HepG2 (cell line): Measurements from ENCODE around the gene C12orf56. TPM values are rescaled to one million over a fixed set of nuclear protein-coding genes. Genes with fewer than 3 reads are reported as not detected.

Experiments
- ATAC-seq: fragments of 200-7000 bp; cut with Tn5 transposase; 3 replicates; pipeline ENCODE4 v1.9.1; 2020; ENCODE audit warnings: mild to moderate bottlenecking, moderate library complexity
- BruUV-seq: library from RNA; stranded (reverse); fragments of 400-500 nt; replicated peaks from 2 replicates; lab custom pipeline; 2021; lab: Mats Ljungman, UMichigan
- CTCF ChIA-PET: fragments of 300-600 bp; formaldehyde crosslinking; extraction: SDS; loops from one replicate; lab custom pipeline; 2021; ENCODE audit warnings: low total read pairs, inconsistent platforms, low intra/inter-chr PET ratio; lab: Yijun Ruan, JAX
- POLR2A ChIA-PET: fragments of 350-600 bp; sonication (Branson Sonifier 250); formaldehyde crosslinking; loops from one replicate; lab custom pipeline; 2020; ENCODE audit warnings: antibody characterized with exemption, inconsistent platforms; lab: Yijun Ruan, JAX
- DNase-seq: peaks from one replicate; pipeline ENCODE4 v3.0.0-alpha.2; 2015; ENCODE audit warnings: low spot score
- FAIRE-seq: peaks from 3 replicates; lab custom pipeline; 2011; peaks lifted over from hg19 to GRCh38; lab: Jason Lieb, UNC
- H2AFZ ChIP-seq: one replicate; pipeline ENCODE4 v1.6.1; 2011; ENCODE audit warnings: low read length, inconsistent platforms
- H3K27ac ChIP-seq: fragments of 300-600 bp; 3 replicates; pipeline ENCODE4 v1.8.0; 2011; ENCODE audit warnings: mixed run types, mild to moderate bottlenecking, mixed read lengths, low read length, inconsistent platforms; ENCODE audit not compliant: insufficient read depth; ENCODE audit errors: extremely low read length
- H3K27me3 ChIP-seq, 2 experiments: fragments of 200-600 bp in 1 of 2; 2 replicates in 1 of 2; 3 replicates in 1 of 2; pipeline versions ENCODE4 v1.6.0 to v1.8.0; 2011; ENCODE audit warnings: low read length in 2 of 2, mild to moderate bottlenecking in 2 of 2, moderate library complexity in 2 of 2, inconsistent platforms in 1 of 2; ENCODE audit not compliant: insufficient read depth in 2 of 2, control insufficient read depth in 1 of 2
- H3K36me3 ChIP-seq, 2 experiments: fragments of 200-600 bp in 1 of 2; replicated peaks in 1 of 2; 2 replicates in 1 of 2; 3 replicates in 1 of 2; pipeline versions ENCODE4 v1.5.1 to v1.8.0; 2011; ENCODE audit warnings: low read length in 2 of 2, inconsistent platforms in 1 of 2; ENCODE audit not compliant: insufficient read depth in 2 of 2, control insufficient read depth in 1 of 2
- H3K4me1 ChIP-seq: 2 replicates; pipeline ENCODE4 v1.5.1; 2012; ENCODE audit warnings: low read length, inconsistent platforms; ENCODE audit not compliant: insufficient read depth
- H3K4me2 ChIP-seq: 2 replicates; pipeline ENCODE4 v1.6.0; 2011; ENCODE audit warnings: low read depth, low read length, inconsistent platforms
- H3K4me3 ChIP-seq, 3 experiments: fragments of 200-600 bp in 1 of 3; sonication (generic), shearing (Covaris generic) in 1 of 3; replicated peaks in 1 of 3; 2 replicates each; pipeline ENCODE4 v1.5.1; 2011 to 2016; ENCODE audit warnings: low read length in 3 of 3, inconsistent platforms in 2 of 3, low read depth in 2 of 3, mild to moderate bottlenecking in 2 of 3, control low read depth in 1 of 3, mixed read lengths in 1 of 3; ENCODE audit not compliant: insufficient read depth in 1 of 3
- H3K79me2 ChIP-seq: one replicate; pipeline ENCODE4 v1.6.1; 2011; ENCODE audit warnings: low read length, inconsistent platforms; ENCODE audit not compliant: insufficient read depth
- H3K9ac ChIP-seq: 2 replicates; pipeline ENCODE4 v1.6.0; 2011; ENCODE audit warnings: mild to moderate bottlenecking, low read depth, low read length, inconsistent platforms; ENCODE audit not compliant: insufficient read depth
- H3K9me3 ChIP-seq: 2 replicates; pipeline ENCODE4 v1.5.1; 2012; ENCODE audit warnings: mild to moderate bottlenecking, low read length
- H4K20me1 ChIP-seq: 2 replicates; pipeline ENCODE4 v1.6.0; 2011; ENCODE audit warnings: inconsistent platforms, mild to moderate bottlenecking, low read length, moderate library complexity; ENCODE audit not compliant: insufficient read depth
- ATF3 ChIP-seq: sonication (generic); formaldehyde crosslinking; IDR thresholded peaks from 2 replicates; pipeline ENCODE4 v1.4.0; 2020; ENCODE audit warnings: missing genetic modification reagents
- ATM ChIP-seq: fragments of 450-650 bp; IDR thresholded peaks from 2 replicates; pipeline ENCODE4 v1.7.1; 2017; ENCODE audit warnings: mild to moderate bottlenecking, borderline replicate concordance
- CBX1 ChIP-seq: IDR thresholded peaks from one replicate; pipeline ENCODE4 v1.6.1; 2016; ENCODE audit warnings: antibody characterized with exemption, low read depth
- CEBPG ChIP-seq: IDR thresholded peaks from 2 replicates; pipeline ENCODE4 v1.6.1; 2016
- HNRNPLL ChIP-seq: fragments of 200-400 bp; formaldehyde crosslinking; IDR thresholded peaks from 2 replicates; pipeline ENCODE4 v1.6.1; 2017; ENCODE audit warnings: mild to moderate bottlenecking, low read depth, low read length; ENCODE audit not compliant: poor library complexity, severe bottlenecking
- KDM3A ChIP-seq: IDR thresholded peaks from 2 replicates; pipeline ENCODE4 v1.6.1; 2018; ENCODE audit warnings: low read depth, missing compliant biosample characterization
- SP140L ChIP-seq: sonication (generic); formaldehyde crosslinking; IDR thresholded peaks from 2 replicates; pipeline ENCODE4 v1.4.0; 2020; ENCODE audit warnings: missing genetic modification reagents, borderline replicate concordance
- ZBTB10 ChIP-seq: sonication (generic); formaldehyde crosslinking; IDR thresholded peaks from 2 replicates; pipeline ENCODE4 v1.4.0; 2020; ENCODE audit warnings: missing genetic modification reagents, borderline replicate concordance
- ZBTB20 ChIP-seq: sonication (generic); formaldehyde crosslinking; IDR thresholded peaks from 2 replicates; pipeline ENCODE4 v1.8.1; 2023; ENCODE audit warnings: missing genetic modification reagents, low read depth, mild to moderate bottlenecking, borderline replicate concordance
- ZBTB42 ChIP-seq: sonication (generic); formaldehyde crosslinking; IDR thresholded peaks from 2 replicates; pipeline ENCODE4 v1.5.0; 2020; ENCODE audit warnings: mild to moderate bottlenecking, missing genetic modification reagents
- ZGPAT ChIP-seq: IDR thresholded peaks from 2 replicates; pipeline ENCODE4 v1.6.1; 2016; ENCODE audit warnings: mild to moderate bottlenecking
- ZNF382 ChIP-seq: sonication (generic); formaldehyde crosslinking; IDR thresholded peaks from 2 replicates; pipeline ENCODE4 v1.5.0; 2020; ENCODE audit warnings: missing genetic modification reagents, mild to moderate bottlenecking, borderline replicate concordance
- ZNF556 ChIP-seq: sonication (generic); formaldehyde crosslinking; IDR thresholded peaks from 2 replicates; pipeline ENCODE4 v1.4.0; 2020; ENCODE audit warnings: mild to moderate bottlenecking, missing genetic modification reagents, borderline replicate concordance
- ZNF670 ChIP-seq: sonication (generic); formaldehyde crosslinking; IDR thresholded peaks from 2 replicates; pipeline ENCODE4 v1.8.0; 2022; ENCODE audit warnings: mild to moderate bottlenecking, missing genetic modification reagents, borderline replicate concordance
- ZNF781 ChIP-seq: sonication (generic); formaldehyde crosslinking; IDR thresholded peaks from 2 replicates; pipeline ENCODE4 v1.5.1; 2020; ENCODE audit warnings: borderline replicate concordance, mild to moderate bottlenecking, missing genetic modification reagents; ENCODE audit errors: not compliant biosample characterization
- in situ Hi-C: cut with HindIII; loops from 2 replicates; pipeline ENCODE4 v1.10.0; 2017; ENCODE audit warnings: low pct_unique_long_range_greater_than_20kb; ENCODE audit not compliant: extremely low pct_ligation_motif_present
- intact Hi-C: fragments of 100-400 bp; cut with micrococcal nuclease; formaldehyde crosslinking; loops from one replicate; pipeline ENCODE4 v1.10.0; 2022; ENCODE audit not compliant: unreplicated experiment
- polyA plus RNA-seq, 8 experiments: library from polyadenylated mRNA; depleted of rRNA in 3 of 8; stranded (reverse) in 7 of 8; unstranded in 1 of 8; fragments of >200 nt; fragmentation: Illumina TruSeq in 4 of 8; extraction: Trizol in 4 of 8; gene quantifications; 2 replicates each; pipeline versions ENCODE4 v1.2.1 to v1.2.3, GENCODE V29; 2011 to 2016; ENCODE audit warnings: low read depth in 4 of 8, missing spikeins in 1 of 8, mixed read lengths in 1 of 8; ENCODE audit not compliant: insufficient read depth in 1 of 8
- total RNA-seq, 5 experiments: library from RNA; depleted of rRNA; stranded (reverse); fragments of >200 nt; fragmentation: Illumina TruSeq; extraction: Trizol; gene quantifications; 2 replicates each; pipeline ENCODE4 v1.2.3, GENCODE V29; 2016; ENCODE audit warnings: low read depth in 1 of 5

Gene C12orf56
- total and polyA plus RNA-seq, 2 of the 13 experiments (the other 11 are each of a cell fraction or from before 2014, with no cell fraction given): 0.07 TPM; not detected in 1

- intact Hi-C loops: no loop called here
- H3K4me2 ChIP-seq: no peak overlapping the region
- H3K4me1 ChIP-seq: no peaks in the 10 kb centered on the region
- H4K20me1 ChIP-seq: 0 out of 2 replicates have a peak, but pooled peaks cover 6% of the 10 kb centered on the region
- ChIA-PET POLR2A (no interaction called here), CTCF (no interaction called here)
- DNase-seq (no peak), ATAC-seq (no peak), FAIRE-seq (no peak)
- H3K27me3 ChIP-seq: no peaks in the 10 kb centered on the region
- no peak overlapping the region for H3K9ac ChIP-seq
- no TSS peak for BruUV-seq
- in situ Hi-C loops: no loop called here
- no peak overlapping the region for H3K4me3 ChIP-seq
- H3K9me3 ChIP-seq: no peaks in the 10 kb centered on the region
- H3K79me2 ChIP-seq: peaks cover 5% of the 10 kb centered on the region
- H3K27ac ChIP-seq: no peak overlapping the region
- H3K36me3 ChIP-seq: peaks cover 20 to 86% of the 10 kb centered on the region in 2 experiments
- TF ChIP-seq SP140L (CRISPR knock-in tag) (no peak), ZBTB42 (CRISPR knock-in tag) (no peak), ZNF556 (CRISPR knock-in tag) (no peak), ZNF670 (CRISPR knock-in tag) (no peak), ZBTB10 (CRISPR knock-in tag) (no peak), CBX1 (no peak), ZNF781 (no peak), ZGPAT (CRISPR knock-in tag) (no peak), ATF3 (CRISPR knock-in tag) (no peak), CEBPG (CRISPR knock-in tag) (no peak), ATM (no peak), ZNF382 (no peak), ZBTB20 (no peak), KDM3A (CRISPR knock-in tag) (no peak), HNRNPLL (no peak)
- H2AFZ ChIP-seq: no peak overlapping the region
These were observed 27.7 kb upstream of the C12orf56 start for GRCh38 chr12:64418209-64418608.
